GM18502 (cell line): ENCODE results near the gene CD151.

Experiments
- ATAC-seq: cut with Tn5 transposase; IDR thresholded peaks from one replicate; pipeline ENCODE4 v1.9.1; 2021; ENCODE audit warnings: mild to moderate bottlenecking; ENCODE audit not compliant: unreplicated experiment, poor library complexity

Gene CD151

GRCh38 chr11:866481-866880, 33.7 kb downstream of the CD151 start:
- ATAC-seq = no peak

GRCh38 chr11:867856-868358, 35.2 kb downstream of the CD151 start:
- no peak for ATAC-seq

DNA sequence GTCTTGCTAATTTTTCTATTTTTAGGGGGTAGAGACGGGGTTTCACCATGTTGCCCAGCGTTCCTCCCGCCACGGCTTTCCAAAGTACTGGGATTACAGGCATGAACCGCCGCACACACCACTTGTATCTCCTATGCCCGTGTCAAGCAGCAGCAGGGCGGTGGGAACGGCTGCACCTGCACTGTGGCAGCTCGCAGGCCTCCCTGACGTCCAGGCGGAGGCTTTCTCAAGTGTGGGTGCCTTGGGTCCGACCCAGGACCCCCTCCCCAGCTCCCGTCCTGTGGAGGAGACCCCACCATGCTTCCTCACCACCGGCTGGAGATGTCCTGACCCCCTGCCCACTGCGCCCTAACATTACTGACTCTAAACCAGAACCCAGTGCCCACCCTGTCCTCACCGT, 35.6 kb downstream of the CD151 start:
- ATAC-seq = no peak

DNA sequence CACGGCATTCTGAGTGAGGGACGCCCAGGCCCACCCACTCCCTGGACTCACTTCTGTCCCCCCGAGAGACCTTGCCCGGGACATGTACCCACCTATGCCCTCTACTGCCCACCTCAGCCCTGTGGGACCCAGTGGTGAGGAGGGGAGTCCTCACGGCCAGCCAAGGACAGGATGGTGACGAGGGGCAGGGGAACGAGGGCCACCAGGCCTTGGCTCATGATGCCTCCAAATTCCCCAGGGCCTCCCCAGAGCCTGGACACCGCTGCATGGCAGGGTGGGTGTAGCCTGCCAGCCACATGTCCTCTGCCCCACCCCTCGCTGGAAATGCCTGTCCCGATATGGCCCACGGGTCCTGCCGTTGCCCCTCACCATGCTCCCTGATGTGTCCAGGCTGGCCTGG, 36.0 kb downstream of the CD151 start:
- no peak for ATAC-seq

- no peak for ATAC-seq
Observed at GRCh38 chr11:869399-870126, 36.8 kb downstream of the CD151 start.

DNA sequence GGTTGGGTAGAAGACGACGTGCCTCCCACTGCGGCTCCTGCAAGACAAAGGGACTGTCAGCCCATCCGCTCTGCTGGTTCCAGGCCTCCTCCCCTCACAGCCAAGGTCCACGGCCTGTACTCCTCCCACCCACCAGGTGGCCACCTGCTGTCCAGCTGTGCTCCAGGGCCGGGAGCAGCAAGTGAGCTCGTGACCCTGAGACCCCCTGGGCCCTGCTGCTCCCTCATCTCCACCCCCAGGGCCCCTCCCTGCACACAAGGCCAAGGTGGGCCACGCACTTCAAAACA, 37.3 kb downstream of the CD151 start:
- ATAC-seq = no peak

DNA sequence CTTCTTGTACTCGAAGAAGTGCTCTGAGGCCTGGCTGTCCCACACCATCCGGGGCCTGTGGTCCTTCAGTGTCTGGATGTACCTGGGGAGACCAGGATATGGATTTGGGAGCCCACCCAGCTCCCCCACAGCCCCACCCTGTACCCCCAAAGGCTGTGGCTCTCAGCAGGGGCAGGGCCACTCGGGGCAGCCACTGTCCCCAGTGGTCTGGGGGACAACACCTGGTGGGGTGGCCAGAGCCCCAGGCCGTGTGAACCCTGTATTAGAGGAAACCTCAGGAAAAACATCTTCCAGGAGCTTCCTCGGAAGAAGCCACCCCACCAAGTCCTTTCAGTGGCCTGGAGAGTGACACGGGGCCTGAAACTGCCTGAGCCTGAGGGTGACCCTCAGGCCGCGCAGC, 37.7 kb downstream of the CD151 start:
- no peak for ATAC-seq

GRCh38 chr11:871472-871871, 38.7 kb downstream of the CD151 start:
- no peak for ATAC-seq

DNA sequence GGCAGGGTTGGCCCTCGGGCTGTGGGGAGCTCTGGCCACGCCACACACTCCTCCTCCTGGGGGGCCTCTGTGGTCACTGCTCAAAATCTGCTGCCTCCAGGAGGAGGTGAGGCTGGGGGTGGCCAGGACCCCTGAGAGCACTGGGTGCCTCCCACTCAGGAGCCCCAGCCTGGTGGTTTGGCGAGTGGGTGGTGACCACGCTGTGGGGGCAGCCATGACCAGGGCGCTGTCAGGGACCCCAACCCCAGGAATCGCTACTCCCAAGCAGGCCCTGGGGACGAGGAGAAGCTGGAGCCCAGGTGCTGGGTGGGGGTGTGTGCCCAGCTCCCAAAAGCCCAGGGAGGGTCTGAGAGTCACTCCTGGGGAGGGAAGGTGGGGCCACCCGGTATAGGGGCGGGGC, 40.0 kb downstream of the CD151 start:
- no peak for ATAC-seq

DNA sequence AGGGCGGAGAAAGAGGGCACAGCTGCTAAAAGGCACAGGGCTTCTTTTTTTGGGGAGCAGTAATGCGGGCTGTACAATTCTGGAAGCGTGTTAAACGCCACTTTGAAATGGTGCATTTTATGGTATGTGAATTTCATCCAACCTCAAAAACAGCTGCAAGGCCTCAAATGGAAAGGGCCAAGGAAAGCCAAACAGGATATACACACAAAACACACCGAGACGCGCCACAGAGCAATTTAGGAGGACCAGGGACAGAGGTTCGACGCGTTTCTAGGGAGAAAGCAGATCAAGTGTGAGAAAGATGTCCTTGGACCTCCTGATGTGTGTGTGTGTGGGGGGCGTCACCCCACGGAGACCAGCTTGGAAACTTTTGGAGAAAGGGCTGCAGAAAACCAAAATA, 41.0 kb downstream of the CD151 start:
- ATAC-seq = no peak

DNA sequence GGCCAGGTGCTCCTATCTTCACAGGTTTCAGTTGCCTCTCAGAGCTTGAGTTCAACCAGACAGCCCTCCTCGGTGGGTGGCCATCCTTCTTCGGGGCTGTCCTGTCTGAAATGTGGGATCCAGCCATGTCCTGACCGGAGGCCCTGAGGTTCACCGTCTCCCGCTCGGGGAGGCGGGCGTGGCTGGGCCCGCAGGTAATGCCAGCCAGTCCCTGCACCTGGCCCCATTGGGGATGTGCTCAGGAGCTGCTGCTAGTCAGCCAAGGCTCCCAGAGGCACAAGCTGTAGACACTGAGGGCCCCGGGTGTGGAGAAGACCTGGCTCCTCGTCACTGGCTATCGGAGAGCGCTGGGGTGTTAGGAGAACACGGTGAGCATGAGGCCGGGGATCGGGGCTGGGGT, 42.5 kb downstream of the CD151 start:
- no peak for ATAC-seq

GRCh38 chr11:875769-876301, 43.1 kb downstream of the CD151 start:
- ATAC-seq = no peak

DNA sequence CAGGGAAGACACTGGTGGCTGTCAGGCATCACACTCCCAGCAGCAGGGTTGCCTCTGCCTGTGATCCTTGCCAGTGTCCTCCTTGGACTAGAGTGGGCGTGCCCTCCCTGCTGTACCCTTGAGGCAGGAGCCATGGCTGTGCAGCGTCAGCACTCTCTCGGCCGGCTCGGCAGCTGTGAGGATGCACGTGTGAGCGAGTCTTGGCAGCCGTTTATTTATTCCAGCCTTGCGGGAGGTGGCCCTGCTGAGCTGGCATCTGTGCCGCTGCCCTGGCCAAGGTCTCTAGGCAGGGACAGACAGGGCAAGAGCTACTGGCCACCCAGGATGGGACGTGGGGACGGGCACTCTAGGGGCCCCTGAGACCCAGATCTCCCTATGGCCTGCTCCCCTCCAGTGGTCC, 43.8 kb downstream of the CD151 start:
- no peak for ATAC-seq

GRCh38 chr11:877565-877964, 44.8 kb downstream of the CD151 start:
- no peak for ATAC-seq

- no peak for ATAC-seq
Observed at GRCh38 chr11:880447-880846, 47.7 kb downstream of the CD151 start.

- no peak for ATAC-seq
Observed at GRCh38 chr11:882596-882995, 49.8 kb downstream of the CD151 start.

DNA sequence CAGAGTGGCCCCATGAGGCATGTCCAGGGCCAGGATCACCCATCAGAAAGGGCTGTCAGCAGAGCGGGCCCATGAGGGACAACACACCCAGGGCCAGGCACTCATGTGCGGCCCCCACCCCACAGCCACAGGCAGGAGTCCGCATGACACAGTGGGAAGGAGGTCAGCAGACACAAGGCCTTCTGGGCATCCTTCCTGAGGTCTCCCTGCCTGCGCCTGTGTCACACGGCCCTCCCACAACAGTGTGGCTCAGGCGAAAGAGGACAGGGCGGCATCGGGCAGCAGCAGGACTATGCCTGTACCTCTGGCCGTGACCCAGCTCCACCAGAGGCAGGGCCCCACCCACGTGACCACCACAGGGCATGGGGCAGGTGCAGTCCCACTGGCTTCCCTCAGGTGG, 50.8 kb downstream of the CD151 start:
- ATAC-seq = no peak

- ATAC-seq = no peak
Observed at GRCh38 chr11:884578-885070, 51.9 kb downstream of the CD151 start.

DNA sequence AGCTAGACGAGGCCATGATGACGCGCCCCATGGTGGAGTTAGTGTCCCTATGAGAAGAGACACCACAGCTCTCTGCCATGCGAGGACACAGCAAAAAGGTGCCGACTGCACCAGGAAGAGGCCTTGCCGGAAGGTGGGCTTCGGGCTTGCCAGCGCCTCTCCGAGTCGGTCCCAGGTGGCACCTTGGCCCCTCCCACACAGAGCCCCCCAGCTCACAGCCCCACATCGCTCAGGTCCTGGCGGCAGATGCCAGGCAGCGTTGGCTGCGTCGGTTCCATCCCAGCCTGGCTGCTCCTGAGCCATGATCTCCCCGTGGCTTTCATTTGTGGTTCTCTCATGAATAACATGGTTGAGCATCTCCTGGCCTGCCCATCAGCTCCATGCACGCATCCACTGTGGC, 53.8 kb downstream of the CD151 start:
- ATAC-seq = no peak

DNA sequence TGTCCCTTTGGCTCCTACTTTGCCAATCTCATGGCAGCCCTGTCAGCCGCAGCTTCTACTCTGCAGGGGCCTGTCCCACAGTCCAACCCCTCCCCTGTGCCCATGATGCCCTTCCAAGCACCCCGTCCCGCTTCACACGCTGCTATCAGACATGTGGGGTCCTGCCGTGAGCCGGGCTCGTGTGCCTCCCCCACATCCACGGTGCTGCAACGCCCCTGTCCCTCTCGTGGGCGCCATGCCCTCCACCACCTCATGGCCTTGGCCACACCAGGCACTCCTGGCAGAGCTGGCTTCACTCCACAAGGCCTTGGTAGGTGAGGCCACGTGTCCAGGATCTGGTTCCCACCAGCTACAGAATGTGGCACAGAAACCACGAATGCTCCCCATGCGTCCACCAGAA, 54.8 kb downstream of the CD151 start:
- no peak for ATAC-seq
